NCI-H2107 (cell line): Measurements from ENCODE around the gene TMEM244.
"Not testable (repeated sequence)": the region's sequence is repeated elsewhere in the genome, so short reads cannot be mapped to it uniquely, and the experiment has no call there.

Experiments
- DNase-seq: peaks from one replicate; lab custom pipeline; 2025; lab: John Stamatoyannopoulos, UW

TMEM244 gene

DNA sequence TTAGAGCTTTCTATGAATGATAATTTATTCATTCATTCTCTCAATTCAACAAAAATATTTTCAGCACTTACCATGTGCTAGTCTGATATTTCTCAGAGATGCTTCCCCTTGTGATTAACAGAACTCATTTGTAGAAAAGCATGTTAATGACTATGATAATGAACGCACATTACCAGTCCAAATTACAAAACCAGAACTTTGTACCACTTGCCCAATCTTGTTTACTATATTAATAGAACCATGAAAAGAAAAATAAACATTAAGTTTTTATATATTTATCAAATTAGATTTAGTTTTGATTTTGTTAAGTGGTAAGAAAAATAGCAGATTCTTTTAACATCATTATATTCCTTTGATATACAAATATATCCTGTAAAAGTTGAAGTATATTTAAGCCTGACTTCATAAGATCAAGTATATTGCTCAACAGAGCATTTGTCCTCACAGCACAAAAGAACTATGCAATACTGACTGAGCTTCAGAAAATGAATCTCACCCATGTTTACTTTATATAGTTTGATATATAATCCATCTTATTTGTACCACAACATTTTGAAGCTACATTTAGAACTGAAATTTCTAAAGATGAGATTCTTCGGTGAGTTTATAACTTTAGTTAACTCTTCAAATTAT lies 48.9 kb downstream of the TMEM244 start:
- no peak for DNase-seq

DNA sequence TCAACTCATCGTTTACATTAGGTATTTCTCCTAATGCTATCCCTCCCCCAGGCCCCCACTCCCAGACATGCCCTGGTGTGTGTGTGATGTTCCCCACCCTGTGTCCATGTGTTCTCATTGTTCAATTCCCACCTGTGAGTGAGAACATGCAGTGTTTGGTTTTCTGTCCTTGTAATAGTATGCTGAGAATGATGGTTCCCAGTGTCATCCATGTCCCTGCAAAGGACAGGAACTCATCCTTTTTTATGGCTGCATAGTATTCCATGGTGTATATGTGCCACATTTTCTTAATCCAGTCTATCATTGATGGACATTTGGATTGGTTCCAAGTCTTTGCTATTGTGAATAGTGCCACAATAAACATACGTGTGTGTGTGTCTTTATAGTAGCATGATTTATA lies 54.0 kb downstream of the TMEM244 start:
- DNase-seq = not testable (repeated sequence)

DNA sequence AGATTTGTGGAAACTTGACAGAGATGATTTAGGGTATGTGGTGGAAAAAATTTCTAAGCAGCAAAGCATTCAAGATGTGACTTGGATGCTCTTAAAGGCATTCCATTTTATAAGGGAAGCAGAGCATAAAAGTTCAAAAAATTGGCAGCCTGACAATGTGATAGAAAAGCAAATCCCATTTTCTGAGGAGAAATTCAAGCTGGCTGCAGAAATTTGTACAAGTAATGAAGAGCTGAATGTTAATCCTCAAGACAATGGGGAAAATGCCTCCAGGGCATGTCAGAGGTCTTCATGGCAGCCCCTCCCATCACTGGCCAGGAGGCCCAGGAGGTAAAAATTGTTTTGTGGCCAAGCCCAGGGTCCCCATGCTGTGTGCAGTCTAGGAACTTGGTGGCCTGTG lies 58.2 kb downstream of the TMEM244 start:
- not testable (repeated sequence) for DNase-seq

DNA sequence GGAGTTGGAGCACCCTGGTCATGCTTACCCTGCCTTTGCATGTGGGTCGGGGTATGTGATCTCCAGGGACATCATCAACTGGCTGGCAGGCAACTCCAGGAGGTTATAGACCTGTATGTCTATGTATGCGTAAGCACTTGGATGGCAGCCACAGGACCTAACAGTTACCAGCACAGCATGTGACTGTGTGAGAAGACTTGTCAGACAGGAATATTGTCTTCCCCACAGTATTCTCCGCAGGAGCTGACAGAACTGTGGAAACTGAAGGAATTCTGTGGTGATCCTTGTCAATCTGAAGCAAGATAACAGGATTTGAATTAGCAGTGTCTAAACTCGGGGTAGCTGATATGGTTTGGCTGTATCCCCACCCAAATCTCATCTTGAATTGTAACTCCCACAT lies 59.2 kb downstream of the TMEM244 start:
- DNase-seq = no peak

DNA sequence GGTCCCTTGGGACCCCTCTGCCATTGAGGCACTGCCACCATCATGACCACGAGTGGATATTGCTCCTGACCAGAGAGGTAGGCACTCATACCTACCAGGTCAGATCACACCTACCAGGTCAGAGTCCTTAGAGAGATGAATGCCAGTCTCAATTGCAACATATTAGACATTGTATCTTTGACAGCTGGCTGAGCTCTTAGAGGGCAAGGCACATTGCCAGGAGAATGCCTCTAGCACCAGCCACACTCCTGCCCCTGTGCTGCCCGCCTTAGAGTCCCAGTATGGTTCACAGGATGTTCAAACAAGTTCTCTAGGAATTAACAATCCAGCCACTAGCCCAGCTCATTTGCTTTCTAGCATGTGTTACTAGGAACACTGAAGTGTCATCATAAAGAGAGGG lies 65.9 kb downstream of the TMEM244 start:
- DNase-seq = no peak

DNA sequence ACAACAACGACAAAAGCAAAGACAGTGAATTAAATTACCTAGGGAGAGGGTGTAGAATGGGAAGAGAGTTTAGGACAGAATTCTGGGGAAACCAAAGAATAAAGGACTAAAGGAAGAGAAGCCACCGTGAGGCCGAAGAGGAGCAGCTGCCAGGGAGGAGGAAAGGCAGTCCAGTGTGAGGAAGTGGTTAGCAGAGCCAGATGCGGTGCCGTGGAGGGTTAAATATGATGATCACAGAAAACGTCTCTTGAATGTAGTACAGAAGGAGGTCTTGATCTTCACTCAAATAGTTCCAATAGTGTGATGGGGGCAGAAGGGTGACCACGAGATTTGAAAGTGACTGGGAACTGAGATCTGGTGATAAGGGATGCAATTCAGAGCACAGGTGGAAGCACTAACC lies 67.7 kb downstream of the TMEM244 start:
- DNase-seq = no peak

DNA sequence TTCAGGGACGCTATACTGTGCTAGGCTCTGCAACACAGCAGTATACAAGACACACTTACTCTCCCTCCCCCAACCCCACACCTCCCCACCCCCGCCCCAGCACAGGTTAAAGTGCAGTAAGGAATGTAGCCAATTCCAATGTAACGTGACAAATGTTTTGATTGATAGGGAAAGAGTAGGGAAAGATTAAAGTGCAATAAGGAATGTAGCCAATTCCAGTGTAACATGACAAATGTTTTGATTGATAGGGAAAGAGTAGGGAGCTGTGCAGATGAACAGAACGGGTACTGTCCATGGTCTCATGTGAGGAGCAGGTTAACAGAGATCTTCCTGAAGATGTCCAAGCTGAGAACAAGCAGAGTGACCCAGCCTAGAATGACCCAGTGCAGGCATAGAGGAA lies 69.1 kb downstream of the TMEM244 start:
- no peak for DNase-seq

DNA sequence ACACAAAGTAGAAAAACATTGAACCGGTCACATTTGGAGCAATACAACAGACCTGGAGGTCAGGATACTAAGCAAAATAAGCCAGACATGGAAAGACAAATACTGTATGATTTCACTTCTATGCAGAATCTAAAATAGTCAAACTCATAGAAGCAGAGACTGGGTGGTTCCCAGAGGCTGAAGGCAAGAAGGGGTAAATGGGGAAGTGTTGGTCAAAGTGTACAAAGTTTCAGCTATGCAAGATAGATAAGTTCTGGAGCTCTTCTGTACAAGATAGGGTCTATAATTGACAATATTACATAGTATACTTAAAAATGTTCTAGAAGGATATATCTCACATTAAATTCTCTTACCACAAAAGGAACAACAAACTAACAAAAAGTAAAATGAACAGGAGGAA lies 70.3 kb downstream of the TMEM244 start:
- no peak for DNase-seq

DNA sequence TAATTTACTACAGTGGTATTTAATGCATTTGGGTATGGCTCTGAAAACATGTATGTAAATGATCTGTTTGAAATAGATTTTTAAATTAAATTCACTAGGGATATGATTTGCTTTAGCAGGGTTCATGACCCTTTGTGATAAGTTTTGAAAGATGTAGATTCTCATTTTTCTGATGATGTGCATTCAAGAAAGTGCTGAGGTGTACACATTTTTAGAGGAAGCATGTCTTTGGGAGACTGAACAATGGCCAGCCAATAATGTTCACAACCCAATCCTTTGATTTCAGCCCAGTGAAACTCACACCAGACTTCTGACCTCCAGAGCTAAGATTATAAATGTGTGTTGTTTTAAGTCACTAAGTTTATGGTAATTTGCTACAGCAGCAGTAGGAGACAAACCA lies 71.1 kb downstream of the TMEM244 start:
- DNase-seq = no peak

DNA sequence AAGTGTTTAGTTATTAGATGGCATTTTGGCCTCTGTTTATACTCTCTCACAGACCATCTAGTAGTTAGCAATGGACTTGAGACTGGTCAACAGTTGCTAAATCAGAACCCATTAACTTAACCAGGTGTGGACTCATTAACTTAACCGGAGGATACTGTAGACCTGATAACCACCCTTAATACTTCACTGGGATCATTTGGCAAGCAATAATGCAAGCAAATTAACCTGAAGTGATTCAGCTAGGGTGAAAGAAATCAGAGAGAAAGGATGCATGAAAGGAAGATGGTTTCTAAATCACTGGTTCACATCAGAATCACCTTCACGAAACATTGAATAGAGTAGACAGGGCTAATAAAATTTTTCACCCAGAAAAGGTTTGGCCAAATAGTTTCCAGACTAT lies 73.3 kb downstream of the TMEM244 start:
- no peak for DNase-seq

DNA sequence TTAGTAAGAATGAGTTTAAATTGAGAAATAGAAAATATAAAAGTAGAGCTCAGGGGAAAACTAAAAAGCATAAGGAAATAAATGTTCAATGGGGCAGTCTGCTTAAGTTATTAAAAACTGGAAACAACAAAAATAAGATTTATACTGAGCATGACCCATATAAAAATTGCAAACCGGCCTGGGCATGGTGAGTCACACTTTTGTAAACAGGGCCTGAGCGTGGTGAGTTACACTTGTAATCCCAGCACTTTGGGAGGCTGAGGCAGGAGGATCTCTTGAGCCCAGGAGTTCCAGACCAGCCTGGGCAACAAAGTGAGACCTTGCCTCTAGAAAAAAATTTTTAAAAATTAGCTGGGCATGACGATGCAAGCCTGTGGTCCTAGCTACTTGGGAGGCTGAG lies 74.6 kb downstream of the TMEM244 start:
- no peak for DNase-seq

DNA sequence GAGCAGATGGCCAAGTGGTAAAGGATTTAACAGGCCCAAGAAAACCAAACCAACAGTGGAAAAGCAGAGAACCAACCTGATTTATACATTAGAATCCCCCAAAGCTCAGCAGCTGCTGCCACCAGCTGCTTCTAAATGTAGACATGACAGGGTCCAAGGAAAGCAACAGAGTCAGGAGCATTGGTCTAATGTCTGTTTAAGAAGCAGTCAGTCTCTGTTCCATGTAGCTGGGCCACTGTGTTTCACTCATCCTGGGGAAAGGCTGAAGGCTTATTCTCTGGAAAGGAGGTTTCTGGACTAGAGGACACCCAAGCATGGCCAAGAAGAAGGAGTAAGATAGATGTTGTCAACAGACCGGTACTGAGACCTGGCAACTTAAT lies 75.4 kb downstream of the TMEM244 start:
- no peak for DNase-seq

DNA sequence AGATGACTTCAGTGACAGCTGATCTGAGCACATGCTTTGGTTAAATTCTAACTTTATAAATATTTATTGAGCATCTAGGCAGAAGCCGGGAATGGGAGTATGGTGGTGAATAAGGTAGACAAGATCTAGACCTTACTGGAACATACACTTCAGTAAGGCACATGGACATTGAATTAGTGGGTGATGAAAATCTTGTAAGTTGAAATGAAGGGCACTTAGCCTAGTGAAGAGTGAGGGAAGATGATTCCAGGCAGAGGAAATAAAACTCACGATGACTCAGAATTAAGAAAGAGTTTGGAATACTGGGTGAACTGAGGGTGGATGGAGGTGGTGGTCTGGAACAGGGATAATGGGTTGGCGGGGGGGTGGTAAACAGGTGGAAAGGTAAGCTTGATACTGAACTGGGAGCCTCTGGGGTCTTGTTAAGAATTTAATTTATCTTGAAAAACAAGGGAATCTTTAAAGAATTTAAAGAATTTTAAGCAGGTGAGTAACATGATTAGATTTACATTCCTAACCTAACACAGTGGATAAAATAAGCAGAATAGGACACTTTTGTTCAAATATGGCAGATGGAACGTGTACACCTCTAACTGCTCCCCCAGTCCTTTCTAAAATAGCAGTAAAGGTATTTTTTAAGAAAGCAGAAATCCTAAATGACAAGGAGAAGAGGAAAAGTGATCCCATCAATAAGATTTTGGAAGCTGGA lies 75.9 kb downstream of the TMEM244 start:
- no peak for DNase-seq
